GM21528 (cell line): ENCODE results near the gene TRIAP1.
A peak's percentile ranks its signal among the peaks of the same experiment; 100 is the strongest.
"Not testable (repeated sequence)": the region's sequence is repeated elsewhere in the genome, so short reads cannot be mapped to it uniquely, and the experiment has no call there.

Source experiments
- ATAC-seq: cut with Tn5 transposase; IDR thresholded peaks from one replicate; pipeline ENCODE4 v1.9.1; 2021; ENCODE audit warnings: mild to moderate bottlenecking, moderate library complexity; ENCODE audit not compliant: unreplicated experiment, low FRiP score

TRIAP1 gene

DNA sequence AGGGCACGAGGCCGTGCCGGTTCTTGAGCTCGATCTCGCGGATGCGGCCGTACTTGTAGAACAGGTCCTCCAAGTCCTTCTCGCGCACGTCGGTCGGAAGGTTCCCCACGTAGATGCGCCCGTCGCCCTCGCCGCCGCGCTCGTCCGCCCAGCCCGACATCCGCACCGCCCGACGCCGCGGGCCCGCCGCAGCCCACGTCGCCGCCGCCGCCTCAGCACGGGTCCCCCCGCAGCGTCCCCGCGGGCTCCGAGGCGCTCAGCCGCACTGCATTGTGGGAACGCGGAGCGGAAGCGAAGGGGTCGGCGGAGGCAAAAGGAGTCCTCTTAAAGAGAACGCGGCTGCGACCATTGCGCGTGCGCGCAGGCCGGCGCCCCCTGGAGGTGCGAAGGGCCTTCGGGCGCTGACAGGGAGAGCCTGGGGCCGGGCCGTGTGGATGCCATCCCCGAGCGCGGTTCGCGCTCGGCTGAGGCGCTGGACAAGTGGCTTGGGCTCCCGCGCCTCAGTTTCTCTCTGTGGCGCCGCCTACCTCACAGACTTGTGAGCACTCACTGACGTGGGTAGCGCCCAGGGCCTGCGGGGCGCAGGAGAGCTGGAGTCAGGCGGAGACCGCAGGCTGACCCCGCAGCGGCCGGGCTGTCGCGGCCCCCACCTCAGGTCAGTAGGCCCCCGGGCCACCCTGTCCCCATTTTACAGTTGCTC is 23.4 kb upstream of the TRIAP1 start, which contains the start of gene SRSF9:
Gene SRSF9 (minus strand): TSS at position 299 of the 700 bp plus-strand sequence. CDS start 139 bp downstream, at position 160.
- ATAC-seq: peak; percentile 88

DNA sequence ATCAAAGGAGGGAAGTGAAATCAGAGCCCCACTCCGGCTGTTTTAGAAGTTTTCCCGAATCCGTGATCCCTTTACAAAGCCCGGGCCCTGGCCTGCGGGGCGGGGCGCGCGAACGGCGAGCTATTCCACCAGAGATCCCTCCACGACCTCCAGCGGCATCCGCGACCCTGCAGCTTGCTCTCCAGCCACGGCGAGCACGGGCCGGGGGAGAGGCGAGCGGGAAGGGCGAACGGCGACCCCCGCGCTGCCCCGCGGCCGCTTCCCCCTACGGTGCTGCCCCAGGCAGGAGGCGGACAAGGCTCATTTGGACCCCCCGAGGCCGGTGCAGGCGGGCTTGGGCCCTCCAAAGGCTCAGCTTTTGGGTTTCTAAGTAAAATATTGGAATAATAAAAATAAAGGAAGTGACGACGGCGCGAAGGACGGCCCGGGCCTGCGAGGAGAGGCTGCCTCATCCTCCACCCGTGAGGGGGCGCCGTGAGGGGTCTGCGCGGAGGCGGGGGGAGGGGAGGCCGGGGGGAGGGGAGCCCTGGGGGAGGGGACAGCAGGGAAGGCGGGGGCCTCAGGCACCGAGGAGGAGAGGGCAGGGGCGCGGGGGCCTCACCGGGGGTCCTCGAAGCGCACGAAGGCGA is 22.8 kb upstream of the TRIAP1 start:
- ATAC-seq: peak; percentile 30

- peak; percentile 9 for ATAC-seq
These were observed 22.2 kb upstream of the TRIAP1 start for GRCh38 chr12:120468325-120468820.

- no peak for ATAC-seq
These were observed 21.3 kb upstream of the TRIAP1 start for GRCh38 chr12:120467439-120467838.

- no peak for ATAC-seq
These were observed 20.6 kb upstream of the TRIAP1 start for GRCh38 chr12:120466560-120467315.

DNA sequence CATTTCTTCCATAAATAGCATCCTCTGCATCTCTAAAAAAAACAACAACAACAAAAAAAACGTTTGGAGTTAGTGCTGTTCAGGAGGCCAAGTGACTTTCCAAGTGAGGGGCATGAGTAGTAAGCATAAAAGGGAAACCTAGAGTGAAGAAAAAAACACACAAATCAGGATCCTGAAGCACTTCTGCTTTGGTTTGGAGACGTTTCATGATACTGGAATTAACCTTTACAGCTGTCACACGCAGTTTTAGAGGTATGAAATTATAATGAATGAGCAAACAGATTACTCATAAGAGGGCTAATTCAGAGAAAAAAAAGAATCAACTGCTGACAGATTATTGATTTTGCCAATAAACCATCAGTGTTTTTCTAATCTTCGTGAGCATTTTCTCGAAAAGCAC is 19.6 kb upstream of the TRIAP1 start:
- no peak for ATAC-seq

DNA sequence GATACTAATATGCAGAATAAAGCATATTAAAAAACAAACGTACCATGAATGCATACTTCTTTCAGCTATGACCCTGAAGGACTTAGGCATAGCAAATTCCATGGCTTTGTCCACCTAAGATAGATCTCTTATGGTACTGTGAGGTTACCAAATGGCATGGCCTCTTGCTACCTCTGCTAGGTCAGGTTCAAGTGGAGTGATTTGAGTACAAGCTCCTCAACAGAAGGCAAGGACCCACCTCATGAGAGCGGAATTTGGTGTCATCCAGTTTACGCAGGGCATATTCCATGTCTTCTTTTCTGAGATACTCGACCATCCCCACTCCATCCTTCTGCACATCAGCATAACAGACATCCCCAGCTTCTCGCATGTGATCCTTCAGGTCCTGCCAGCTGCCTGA is 17.5 kb upstream of the TRIAP1 start:
- ATAC-seq: no peak

- ATAC-seq: no peak
These were observed 16.0 kb upstream of the TRIAP1 start for GRCh38 chr12:120462099-120462640.

GRCh38 chr12:120460157-120460556 is 14.0 kb upstream of the TRIAP1 start:
- ATAC-seq: no peak

- ATAC-seq: no peak
These were observed 10.9 kb upstream of the TRIAP1 start for GRCh38 chr12:120457133-120457532.

- no peak for ATAC-seq
These were observed 9.1 kb upstream of the TRIAP1 start for GRCh38 chr12:120455302-120455701.

DNA sequence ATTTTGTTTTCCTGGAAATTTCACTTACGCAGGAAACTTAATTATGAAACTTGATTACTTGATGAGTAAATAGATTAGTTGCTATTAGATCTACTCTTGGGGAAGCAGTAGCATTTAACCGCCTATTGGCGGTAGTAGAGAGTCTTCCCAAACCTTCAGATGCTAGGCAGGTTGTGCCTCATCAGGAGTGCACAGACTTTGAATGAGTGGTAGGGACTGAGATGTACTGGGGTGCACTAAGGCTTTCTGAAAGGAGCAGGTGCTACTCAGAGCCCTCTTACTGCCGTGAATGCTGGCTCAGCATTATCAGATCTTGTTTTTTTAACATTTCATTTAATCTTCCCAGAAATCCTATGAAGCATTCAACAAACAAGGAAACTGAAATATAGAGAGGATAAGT is 7.8 kb upstream of the TRIAP1 start:
- ATAC-seq: no peak

DNA sequence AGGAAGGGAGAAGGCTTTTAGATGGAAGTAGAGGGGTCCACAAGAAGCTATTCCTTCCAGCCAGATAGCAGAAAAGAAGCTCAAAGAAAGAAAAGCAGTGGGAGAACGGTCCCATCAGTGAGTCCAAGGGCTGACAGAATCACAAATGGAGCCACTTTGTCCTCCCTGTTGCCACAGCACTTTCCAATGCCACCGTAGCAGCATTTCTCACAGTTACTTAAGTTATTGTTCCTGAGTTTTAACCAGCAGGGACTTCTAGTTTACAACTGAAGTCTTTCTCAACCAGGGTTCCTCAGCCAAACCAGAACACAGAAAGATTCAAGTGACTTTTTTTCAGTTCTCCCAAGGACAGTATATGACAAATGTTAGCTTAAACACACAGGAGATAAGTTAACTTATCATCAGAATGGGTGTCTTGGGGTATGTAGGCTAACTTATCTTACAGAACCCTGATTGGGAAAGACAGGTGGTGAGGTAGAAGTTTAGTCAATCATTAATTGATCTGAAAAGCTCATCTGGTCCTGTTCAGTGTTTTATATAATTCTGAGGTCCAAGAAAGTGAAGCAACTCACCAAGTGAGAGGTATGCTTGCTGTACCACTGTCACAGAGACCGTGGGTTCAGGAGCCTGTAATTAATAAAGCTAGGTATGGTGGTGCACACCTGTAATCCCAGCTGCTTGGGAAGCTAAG is 7.0 kb upstream of the TRIAP1 start:
- ATAC-seq: no peak

GRCh38 chr12:120452524-120452923 is 6.3 kb upstream of the TRIAP1 start:
- ATAC-seq: not testable (repeated sequence)

DNA sequence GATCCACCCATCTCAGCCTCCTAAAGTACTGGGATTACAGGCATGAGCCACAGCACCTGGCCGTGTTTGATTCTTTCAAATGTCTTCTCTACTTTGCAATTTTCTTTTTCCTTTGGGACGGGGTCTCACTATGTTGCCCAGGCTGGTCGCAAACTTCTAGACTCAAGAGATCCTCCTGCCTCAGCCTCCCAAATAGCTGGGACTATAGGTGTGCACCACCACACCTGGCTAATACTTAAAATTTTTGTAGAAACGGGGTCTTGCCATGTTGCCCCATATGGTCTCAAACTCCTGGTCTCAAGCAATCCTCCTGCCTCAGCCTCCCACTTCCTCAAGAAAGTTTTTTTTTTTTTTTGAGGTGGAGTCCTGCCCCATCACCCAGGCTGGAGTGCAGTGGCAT is 1.8 kb upstream of the TRIAP1 start:
- no peak for ATAC-seq

- ATAC-seq: not testable (repeated sequence)
These were observed 627 bp upstream of the TRIAP1 start for GRCh38 chr12:120446844-120447178.

GRCh38 chr12:120444676-120445075 is 1.5 kb downstream of the TRIAP1 start:
- ATAC-seq: no peak

DNA sequence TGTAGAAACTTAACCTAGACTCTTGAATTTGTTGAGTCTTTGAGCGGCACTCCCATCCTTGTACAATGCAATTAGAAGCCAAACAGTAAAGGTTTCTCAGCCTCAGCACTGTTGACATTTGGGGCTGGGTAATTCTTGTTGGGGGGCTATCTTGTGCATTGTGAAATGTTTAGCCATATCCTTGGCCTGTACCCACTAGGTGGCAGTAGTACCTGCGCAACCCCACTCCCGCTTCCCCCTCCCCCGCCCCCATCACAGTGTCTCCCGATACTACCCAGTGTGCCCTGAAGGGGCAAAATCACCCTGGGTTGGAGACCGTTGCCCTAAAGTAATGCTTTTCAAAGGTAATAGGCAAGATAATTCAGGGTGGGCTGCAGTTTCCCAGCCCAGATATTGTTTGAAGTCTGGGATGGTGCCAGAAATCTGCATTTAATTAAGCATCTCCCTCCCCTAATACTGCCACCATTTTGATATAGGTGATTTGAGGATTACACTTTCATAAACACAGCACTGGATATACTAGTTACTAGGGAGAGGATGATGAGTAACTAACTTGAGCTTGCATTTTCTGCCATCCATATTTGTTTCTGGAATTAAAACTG is 6.4 kb downstream of the TRIAP1 start:
- ATAC-seq: no peak

GRCh38 chr12:120438495-120439198 is 7.5 kb downstream of the TRIAP1 start:
- no peak for ATAC-seq
